Keratinocyte (primary cell): Measurements from ENCODE around the gene COPZ1. TPM values are rescaled to one million over a fixed set of nuclear protein-coding genes. Genes with fewer than 3 reads are reported as not detected.

Experiments used
- DNase-seq: peaks from one replicate; pipeline ENCODE4 v3.0.0-alpha.2; 2011; ENCODE audit warnings: low read depth, missing footprints, low spot score
- FAIRE-seq: peaks from 2 replicates; lab custom pipeline; 2011; peaks lifted over from hg19 to GRCh38; lab: Jason Lieb, UNC
- H2AFZ ChIP-seq: 2 replicates; pipeline ENCODE4 v1.6.0; 2012; ENCODE audit warnings: low read length, control low read depth, inconsistent platforms; ENCODE audit not compliant: control insufficient read depth
- H3K27ac ChIP-seq: 2 replicates; pipeline ENCODE4 v1.5.1; 2011; ENCODE audit warnings: low read length; ENCODE audit not compliant: control insufficient read depth, insufficient read depth
- H3K27me3 ChIP-seq: 3 replicates; pipeline ENCODE4 v1.6.0; 2011; ENCODE audit warnings: low read length; ENCODE audit not compliant: control insufficient read depth, insufficient read depth; ENCODE audit errors: extremely low read depth
- H3K36me3 ChIP-seq, 2 experiments: 2 replicates in 1 of 2; 3 replicates in 1 of 2; pipeline ENCODE4 v1.5.1; 2011; ENCODE audit warnings: low read length in 2 of 2, mild to moderate bottlenecking in 1 of 2; ENCODE audit not compliant: control insufficient read depth in 2 of 2, insufficient read depth in 2 of 2; ENCODE audit errors: extremely low read depth in 1 of 2
- H3K4me1 ChIP-seq: 3 replicates; pipeline ENCODE4 v1.5.1; 2011; ENCODE audit warnings: low read length; ENCODE audit not compliant: control insufficient read depth, insufficient read depth; ENCODE audit errors: extremely low read depth
- H3K4me2 ChIP-seq: 3 replicates; pipeline ENCODE4 v1.6.0; 2011; ENCODE audit warnings: low read depth, low read length; ENCODE audit not compliant: control insufficient read depth, insufficient read depth; ENCODE audit errors: extremely low read depth
- H3K4me3 ChIP-seq, 3 experiments: fragments of 200-600 bp in 1 of 3; sonication (generic) in 1 of 3; 2 replicates in 2 of 3; 3 replicates in 1 of 3; pipeline ENCODE4 v1.5.1; 2011 to 2016; ENCODE audit warnings: low read length in 3 of 3, mild to moderate bottlenecking in 3 of 3, control low read depth in 2 of 3, inconsistent platforms in 1 of 3, low read depth in 1 of 3, mixed read lengths in 1 of 3, mixed run types in 1 of 3, moderate library complexity in 1 of 3; ENCODE audit not compliant: control insufficient read depth in 2 of 3, insufficient read depth in 2 of 3; ENCODE audit errors: extremely low read depth in 1 of 3
- H3K79me2 ChIP-seq: 2 replicates; pipeline ENCODE4 v1.6.0; 2012; ENCODE audit warnings: low read length; ENCODE audit not compliant: control insufficient read depth, insufficient read depth
- H3K9ac ChIP-seq: 3 replicates; pipeline ENCODE4 v1.6.0; 2011; ENCODE audit warnings: low read length; ENCODE audit not compliant: control insufficient read depth, insufficient read depth; ENCODE audit errors: extremely low read depth
- H3K9me1 ChIP-seq: 3 replicates; pipeline ENCODE4 v1.6.0; 2011; ENCODE audit warnings: low read length; ENCODE audit not compliant: control insufficient read depth, insufficient read depth; ENCODE audit errors: extremely low read depth
- H3K9me3 ChIP-seq: 2 replicates; pipeline ENCODE4 v1.5.1; 2012; ENCODE audit warnings: low read depth, low read length; ENCODE audit not compliant: control insufficient read depth
- H4K20me1 ChIP-seq: 3 replicates; pipeline ENCODE4 v1.6.0; 2011; ENCODE audit warnings: low read length; ENCODE audit not compliant: control insufficient read depth, insufficient read depth; ENCODE audit errors: extremely low read depth
- CTCF ChIP-seq, 3 experiments: IDR thresholded peaks in 1 of 3; conservative IDR thresholded peaks in 1 of 3; optimal IDR thresholded peaks in 1 of 3; 2 replicates in 2 of 3; 3 replicates in 1 of 3; pipeline versions ENCODE3 to v1.5.1; 2011; ENCODE audit warnings: low read length in 3 of 3, mild to moderate bottlenecking in 3 of 3, moderate library complexity in 2 of 3, control low read depth in 1 of 3, inconsistent platforms in 1 of 3; ENCODE audit not compliant: insufficient read depth in 2 of 3; ENCODE audit errors: extremely low read depth in 1 of 3
- EZH2 ChIP-seq: IDR thresholded peaks from one replicate; pipeline ENCODE4 v1.6.1; 2012; ENCODE audit warnings: inconsistent platforms, mild to moderate bottlenecking, low read length, moderate library complexity
- dilution Hi-C: fragments of 300-500 bp; cut with MboI; formaldehyde crosslinking; loops from one replicate; pipeline ENCODE4 v1.7.0; 2020; ENCODE audit warnings: low sequenced_read_pairs; ENCODE audit not compliant: extremely low pct_ligation_motif_present
- polyA plus RNA-seq, 5 experiments: library from polyadenylated mRNA; depleted of rRNA in 3 of 5; stranded (reverse) in 3 of 5; stranded (forward) in 1 of 5; unstranded in 1 of 5; fragments of >200 nt; gene quantifications; 1 replicate in 1 of 5; 2 replicates in 3 of 5; 3 replicates in 1 of 5; pipeline versions ENCODE4 v1.2.1 to v1.2.3, GENCODE V29; 2011 to 2012; ENCODE audit warnings: missing spikeins in 2 of 5, low read depth in 1 of 5, low replicate concordance in 1 of 5

Gene COPZ1
- polyA plus RNA-seq, 1 donor (not counting 4 experiments of a cell fraction or from before 2014, with no cell fraction given) = 280 TPM

- Histone ChIP-seq H4K20me1 (no peaks in the 10 kb centered on the region), H3K36me3 (peaks cover 33 to 47% of the 10 kb centered on the region in 2 experiments), H3K9me3 (no peaks in the 10 kb centered on the region), H2AFZ (no peak overlapping the region), H3K9ac (no peak overlapping the region), H3K79me2 (peaks cover 8% of the 10 kb centered on the region), H3K4me1 (peaks cover 33% of the 10 kb centered on the region), H3K27ac (no peak overlapping the region), H3K27me3 (no peaks in the 10 kb centered on the region), H3K4me3 (no peak overlapping the region), H3K9me1 (no peaks in the 10 kb centered on the region), H3K4me2 (no peak overlapping the region)
- DNase-seq = no peak
- no peak for TF ChIP-seq CTCF (optimal IDR thresholded peaks at IDR 0.05 in 1 of 3, IDR thresholded peaks at IDR 0.05 in 1 of 3, conservative IDR thresholded peaks at IDR 0.05 in 1 of 3; ENCODE audit: extremely low read depth in 1 of 3, insufficient read depth in 2 of 3, low read length in 3 of 3)
- TF ChIP-seq EZH2 = no peak
- FAIRE-seq = no peak
- dilution Hi-C loops = no loop called here
These were observed 70.1 kb downstream of the COPZ1 start for GRCh38 chr12:54394986-54395385.

- peaks cover 4% of the 10 kb centered on the region for H3K79me2 ChIP-seq
- no peak overlapping the region for H3K4me3 ChIP-seq
- FAIRE-seq (no peak), DNase-seq (no peak)
- no peak overlapping the region for H3K4me2 ChIP-seq
- H3K4me1 ChIP-seq = peaks cover 31% of the 10 kb centered on the region
- no peak overlapping the region for H3K27ac ChIP-seq
- H3K9me3 ChIP-seq = no peaks in the 10 kb centered on the region
- dilution Hi-C loops = no loop called here
- H4K20me1 ChIP-seq = no peaks in the 10 kb centered on the region
- no peak overlapping the region for H3K9ac ChIP-seq
- H3K9me1 ChIP-seq = no peaks in the 10 kb centered on the region
- peaks cover 36 to 49% of the 10 kb centered on the region in 2 experiments for H3K36me3 ChIP-seq
- H3K27me3 ChIP-seq = no peaks in the 10 kb centered on the region
- no peak for TF ChIP-seq CTCF (optimal IDR thresholded peaks at IDR 0.05 in 1 of 3, IDR thresholded peaks at IDR 0.05 in 1 of 3, conservative IDR thresholded peaks at IDR 0.05 in 1 of 3; ENCODE audit: extremely low read depth in 1 of 3, insufficient read depth in 2 of 3, low read length in 3 of 3)
- no peak overlapping the region for H2AFZ ChIP-seq
These were observed 70.6 kb downstream of the COPZ1 start for GRCh38 chr12:54395545-54395944.
